Mesenchymal stem cell (in vitro differentiated cells and primary cell): ENCODE measurements around the gene ERN1.
A peak's percentile ranks its signal among the peaks of the same experiment; 100 is the strongest.

ENCODE experiments used
- DNase-seq: peaks from one replicate; pipeline ENCODE4 v3.0.0-alpha.2; 2013
- H2AFZ ChIP-seq: one replicate; pipeline ENCODE4 v1.6.1; 2013; ENCODE audit warnings: low read depth, mild to moderate bottlenecking, control low read depth, inconsistent platforms, low read length, moderate library complexity
- H2AK5ac ChIP-seq: 2 replicates; pipeline ENCODE4 v1.6.1; 2013; ENCODE audit warnings: low read length, moderate library complexity, mild to moderate bottlenecking, inconsistent platforms; ENCODE audit not compliant: severe bottlenecking
- H2BK120ac ChIP-seq: one replicate; pipeline ENCODE4 v1.6.1; 2013; ENCODE audit warnings: low read depth, mild to moderate bottlenecking, inconsistent platforms, low read length, moderate library complexity
- H2BK12ac ChIP-seq, 2 experiments: one replicate each; pipeline ENCODE4 v1.6.1; 2013; ENCODE audit warnings: inconsistent platforms in 2 of 2, low read length in 2 of 2, mild to moderate bottlenecking in 2 of 2, moderate library complexity in 2 of 2, control low read depth in 1 of 2
- H2BK15ac ChIP-seq: one replicate; pipeline ENCODE4 v1.6.1; 2013; ENCODE audit warnings: mild to moderate bottlenecking, low read depth, inconsistent platforms; ENCODE audit not compliant: poor library complexity, severe bottlenecking
- H2BK5ac ChIP-seq: 2 replicates; pipeline ENCODE4 v1.6.1; 2013; ENCODE audit warnings: low read depth, mild to moderate bottlenecking, low read length, control low read depth, inconsistent platforms; ENCODE audit not compliant: poor library complexity, severe bottlenecking
- H3K14ac ChIP-seq, 2 experiments: one replicate each; pipeline ENCODE4 v1.6.1; 2013; ENCODE audit warnings: inconsistent platforms in 2 of 2, low read length in 2 of 2, control low read depth in 1 of 2, mild to moderate bottlenecking in 1 of 2, moderate library complexity in 1 of 2
- H3K18ac ChIP-seq, 2 experiments: one replicate each; pipeline ENCODE4 v1.6.1; 2013; ENCODE audit warnings: inconsistent platforms in 2 of 2, low read length in 2 of 2, control low read depth in 1 of 2, low read depth in 1 of 2, mild to moderate bottlenecking in 1 of 2
- H3K23ac ChIP-seq, 2 experiments: one replicate each; pipeline ENCODE4 v1.6.1; 2013; ENCODE audit warnings: inconsistent platforms in 2 of 2, low read length in 2 of 2, mild to moderate bottlenecking in 2 of 2, moderate library complexity in 2 of 2, control low read depth in 1 of 2
- H3K27ac ChIP-seq: 2 replicates; pipeline ENCODE4 v1.5.1; 2013; ENCODE audit warnings: mild to moderate bottlenecking, moderate library complexity, low read length, control low read depth, inconsistent platforms; ENCODE audit not compliant: poor library complexity, severe bottlenecking
- H3K27me3 ChIP-seq, 2 experiments: 2 replicates each; pipeline versions ENCODE4 v1.6.1 to v1.7.0; 2013; ENCODE audit warnings: low read length in 2 of 2, mild to moderate bottlenecking in 2 of 2, moderate library complexity in 2 of 2, control low read depth in 1 of 2, inconsistent platforms in 1 of 2; ENCODE audit not compliant: control insufficient read depth in 1 of 2, insufficient read depth in 1 of 2
- H3K36me3 ChIP-seq, 2 experiments: 2 replicates each; pipeline versions ENCODE4 v1.6.1 to v1.7.0; 2013; ENCODE audit warnings: low read length in 2 of 2, control low read depth in 1 of 2, inconsistent platforms in 1 of 2, low read depth in 1 of 2, mild to moderate bottlenecking in 1 of 2; ENCODE audit not compliant: insufficient read depth in 2 of 2, control insufficient read depth in 1 of 2
- H3K4ac ChIP-seq, 2 experiments: one replicate each; pipeline ENCODE4 v1.6.1; 2013; ENCODE audit warnings: inconsistent platforms in 2 of 2, low read length in 2 of 2, mild to moderate bottlenecking in 2 of 2, moderate library complexity in 2 of 2, control low read depth in 1 of 2, low read depth in 1 of 2
- H3K4me1 ChIP-seq: 2 replicates; pipeline ENCODE4 v1.6.1; 2013; ENCODE audit warnings: low read depth, low read length, control low read depth; ENCODE audit not compliant: control insufficient read depth, insufficient read depth
- H3K4me2 ChIP-seq: 2 replicates; pipeline ENCODE4 v1.6.1; 2013; ENCODE audit warnings: low read length, mild to moderate bottlenecking, inconsistent platforms; ENCODE audit not compliant: poor library complexity, severe bottlenecking
- H3K4me3 ChIP-seq, 2 experiments: 2 replicates each; pipeline versions ENCODE4 v1.5.1 to v1.7.0; 2013; ENCODE audit warnings: low read length in 2 of 2, mild to moderate bottlenecking in 2 of 2, control low read depth in 1 of 2, low read depth in 1 of 2; ENCODE audit not compliant: insufficient read depth in 1 of 2
- H3K79me1 ChIP-seq: replicated peaks from 2 replicates; pipeline ENCODE4 v1.6.1; 2013; ENCODE audit warnings: mild to moderate bottlenecking, control low read depth, low read length, inconsistent platforms; ENCODE audit not compliant: poor library complexity, severe bottlenecking
- H3K9ac ChIP-seq: 2 replicates; pipeline ENCODE4 v1.7.0; 2013; ENCODE audit warnings: mild to moderate bottlenecking, low read length, moderate library complexity
- H3K9me3 ChIP-seq: 2 replicates; pipeline ENCODE4 v1.7.0; 2013; ENCODE audit warnings: mild to moderate bottlenecking, low read length; ENCODE audit not compliant: control insufficient read depth
- H4K8ac ChIP-seq: one replicate; pipeline ENCODE4 v1.6.1; 2013; ENCODE audit warnings: inconsistent platforms, mild to moderate bottlenecking, low read length, moderate library complexity
- H4K91ac ChIP-seq: one replicate; pipeline ENCODE4 v1.6.1; 2013; ENCODE audit warnings: mild to moderate bottlenecking, low read length, inconsistent platforms
- WGBS: methylation state at CpG from one replicate; pipeline ENCODE4 v1.1.7; 2013; ENCODE audit warnings: mixed read lengths; 5-methylcytosine and 5-hydroxymethylcytosine counted together

ERN1 gene

GRCh38 chr17:64003526-64004121, 126.3 kb downstream of the ERN1 start:
- no peak for DNase-seq
- 87% methylated on average over 13 of the region's 13 CpGs for WGBS
- no peak overlapping the region for H2BK120ac ChIP-seq
- H3K36me3 ChIP-seq = no peaks in the 10 kb centered on the region
- H3K9ac ChIP-seq = no peak overlapping the region
- H2BK15ac ChIP-seq = no peak overlapping the region
- H3K4me1 ChIP-seq = peaks cover 6% of the 10 kb centered on the region
- no peak overlapping the region for H3K23ac ChIP-seq
- H2AK5ac ChIP-seq = no peak overlapping the region
- H3K14ac ChIP-seq = no peak overlapping the region
- no peak overlapping the region for H4K8ac ChIP-seq
- no peak overlapping the region for H3K27ac ChIP-seq
- no peaks in the 10 kb centered on the region for H3K9me3 ChIP-seq
- H3K4me2 ChIP-seq = no peak overlapping the region
- no peak overlapping the region for H2BK5ac ChIP-seq
- H3K4ac ChIP-seq = no peak overlapping the region
- H3K27me3 ChIP-seq = peaks cover 9 to 23% of the 10 kb centered on the region in 2 experiments
- no peaks in the 10 kb centered on the region for H3K79me1 ChIP-seq
- H2AFZ ChIP-seq = no peak overlapping the region
- no peak overlapping the region for H3K18ac ChIP-seq
- no peak overlapping the region for H4K91ac ChIP-seq
- H3K4me3 ChIP-seq = no peak overlapping the region
- no peak overlapping the region for H2BK12ac ChIP-seq

GRCh38 chr17:64002658-64003525, 127.1 kb downstream of the ERN1 start:
- Histone ChIP-seq H2BK12ac (no peak overlapping the region), H3K4me1 (peaks cover 11% of the 10 kb centered on the region), H4K91ac (no peak overlapping the region), H2AK5ac (no peak overlapping the region), H3K4ac (no peak overlapping the region), H3K14ac (peak overlapping the region in 1 of 2 experiments; percentile 79), H3K23ac (no peak overlapping the region), H2BK5ac (no peak overlapping the region), H3K18ac (no peak overlapping the region), H2BK120ac (no peak overlapping the region), H3K79me1 (no peaks in the 10 kb centered on the region), H3K9ac (no peak overlapping the region), H2BK15ac (no peak overlapping the region), H2AFZ (no peak overlapping the region), H3K9me3 (no peaks in the 10 kb centered on the region), H3K4me2 (no peak overlapping the region), H3K27ac (no peak overlapping the region), H3K27me3 (peaks cover 11 to 25% of the 10 kb centered on the region in 2 experiments), H3K36me3 (no peaks in the 10 kb centered on the region), H3K4me3 (no peak overlapping the region), H4K8ac (no peak overlapping the region)
- WGBS = 94% methylated on average over 22 of the region's 22 CpGs
- no peak for DNase-seq

GRCh38 chr17:64001763-64002529, 128.0 kb downstream of the ERN1 start:
- H2AK5ac ChIP-seq = no peak overlapping the region
- no peak overlapping the region for H3K18ac ChIP-seq
- H2BK15ac ChIP-seq = no peak overlapping the region
- no peaks in the 10 kb centered on the region for H3K79me1 ChIP-seq
- H2BK12ac ChIP-seq = no peak overlapping the region
- peaks cover 13% of the 10 kb centered on the region for H3K4me1 ChIP-seq
- H3K14ac ChIP-seq = no peak overlapping the region
- no peak overlapping the region for H2AFZ ChIP-seq
- no peaks in the 10 kb centered on the region for H3K9me3 ChIP-seq
- WGBS = 76% methylated on average over 9 of the region's 14 CpGs
- peak; percentile 19 for DNase-seq
- peaks cover 21 to 35% of the 10 kb centered on the region in 2 experiments for H3K27me3 ChIP-seq
- peak overlapping the region; percentile 53 for H3K9ac ChIP-seq
- H3K27ac ChIP-seq = no peak overlapping the region
- H4K91ac ChIP-seq = no peak overlapping the region
- H3K36me3 ChIP-seq = no peaks in the 10 kb centered on the region
- no peak overlapping the region for H3K4me2 ChIP-seq
- H3K4me3 ChIP-seq = no peak overlapping the region
- no peak overlapping the region for H4K8ac ChIP-seq
- H3K23ac ChIP-seq = no peak overlapping the region
- H2BK5ac ChIP-seq = no peak overlapping the region
- H3K4ac ChIP-seq = no peak overlapping the region
- H2BK120ac ChIP-seq = no peak overlapping the region

GRCh38 chr17:64001091-64001579, 128.8 kb downstream of the ERN1 start:
- Histone ChIP-seq H3K36me3 (no peaks in the 10 kb centered on the region), H3K14ac (no peak overlapping the region), H3K4me2 (no peak overlapping the region), H4K8ac (no peak overlapping the region), H2BK120ac (no peak overlapping the region), H3K27ac (no peak overlapping the region), H3K23ac (no peak overlapping the region), H2BK15ac (no peak overlapping the region), H2AK5ac (no peak overlapping the region), H3K4ac (no peak overlapping the region), H3K9me3 (no peaks in the 10 kb centered on the region), H3K18ac (no peak overlapping the region), H3K9ac (peak overlapping the region; percentile 53), H2BK12ac (no peak overlapping the region), H2BK5ac (no peak overlapping the region), H3K4me1 (peaks cover 13% of the 10 kb centered on the region), H2AFZ (no peak overlapping the region), H3K27me3 (peaks cover 29 to 42% of the 10 kb centered on the region in 2 experiments), H3K79me1 (no peaks in the 10 kb centered on the region), H4K91ac (no peak overlapping the region), H3K4me3 (no peak overlapping the region)
- no peak for DNase-seq
- 94% methylated on average over 2 of the region's 7 CpGs for WGBS
